GM12864 (cell line): Measurements from ENCODE around the gene PAX1.

Experiments used
- DNase-seq: peaks from one replicate; pipeline ENCODE4 v3.0.0-alpha.2; 2011; ENCODE audit warnings: low read depth
- H3K4me3 ChIP-seq: 2 replicates; pipeline ENCODE4 v1.5.1; 2011; ENCODE audit warnings: mild to moderate bottlenecking, low read depth, low read length, control low read depth
- CTCF ChIP-seq: IDR thresholded peaks from 2 replicates; pipeline ENCODE4 v1.5.1; 2011; ENCODE audit warnings: low read depth, mild to moderate bottlenecking, moderate library complexity, low read length, control low read depth, inconsistent platforms; ENCODE audit errors: missing control alignments

Gene PAX1

GRCh38 chr20:21729316-21729715 is 23.9 kb downstream of the PAX1 start:
- no peak overlapping the region for H3K4me3 ChIP-seq
- TF ChIP-seq CTCF = no peak
- DNase-seq = no peak

GRCh38 chr20:21739161-21739560 is 33.7 kb downstream of the PAX1 start:
- H3K4me3 ChIP-seq = no peak overlapping the region
- TF ChIP-seq CTCF = no peak
- no peak for DNase-seq

- DNase-seq = no peak
- no peak overlapping the region for H3K4me3 ChIP-seq
- no peak for TF ChIP-seq CTCF
Measured at GRCh38 chr20:21739682-21740081, 34.2 kb downstream of the PAX1 start.

GRCh38 chr20:21741266-21741665 is 35.8 kb downstream of the PAX1 start:
- no peak for TF ChIP-seq CTCF
- no peak overlapping the region for H3K4me3 ChIP-seq
- DNase-seq = no peak

- no peak overlapping the region for H3K4me3 ChIP-seq
- no peak for TF ChIP-seq CTCF
- no peak for DNase-seq
Measured at GRCh38 chr20:21762646-21763045, 57.2 kb downstream of the PAX1 start.

GRCh38 chr20:21767200-21767738 is 61.8 kb downstream of the PAX1 start:
- H3K4me3 ChIP-seq = no peak overlapping the region
- no peak for DNase-seq
- no peak for TF ChIP-seq CTCF

- TF ChIP-seq CTCF = peak; percentile 35
- no peak overlapping the region for H3K4me3 ChIP-seq
- DNase-seq = no peak
Measured at GRCh38 chr20:21767739-21768223, 62.3 kb downstream of the PAX1 start.
